Germinal center (tissue), 1 donor: ENCODE measurements around the gene HIC1.
A peak's percentile ranks its signal among the peaks of the same experiment; 100 is the strongest.

Experiments
- DNase-seq: peaks from one replicate; pipeline ENCODE4 v3.0.0; 2012; ENCODE audit warnings: mixed read lengths, low spot score

Gene HIC1

GRCh38 chr17:2025622-2026309 lies 29.1 kb upstream of the HIC1 start:
- no peak for DNase-seq

GRCh38 chr17:2027528-2028233 lies 27.2 kb upstream of the HIC1 start:
- DNase-seq: no peak

GRCh38 chr17:2028234-2028614 lies 26.7 kb upstream of the HIC1 start:
- DNase-seq: no peak

- DNase-seq: no peak
Measured at GRCh38 chr17:2028737-2029136, 26.2 kb upstream of the HIC1 start.

GRCh38 chr17:2029911-2030778 lies 24.8 kb upstream of the HIC1 start, which contains the start of gene DPH1:
Gene DPH1 (plus strand): TSS chr17:2030153. CDS start chr17:2030170, 17 bp downstream.
- peak; percentile 90 for DNase-seq

- DNase-seq: no peak
Measured at GRCh38 chr17:2030779-2031163, 24.1 kb upstream of the HIC1 start.

- no peak for DNase-seq
Measured at GRCh38 chr17:2033153-2033552, 21.8 kb upstream of the HIC1 start.

- DNase-seq: no peak
Measured at GRCh38 chr17:2034157-2034556, 20.7 kb upstream of the HIC1 start.

- peak; percentile 70 for DNase-seq
Measured at GRCh38 chr17:2034806-2035540, 19.9 kb upstream of the HIC1 start.

- no peak for DNase-seq
Measured at GRCh38 chr17:2035541-2036488, 19.1 kb upstream of the HIC1 start.

- no peak for DNase-seq
Measured at GRCh38 chr17:2037155-2037554, 17.7 kb upstream of the HIC1 start.

- DNase-seq: no peak
Measured at GRCh38 chr17:2040219-2040827, 14.6 kb upstream of the HIC1 start.

- no peak for DNase-seq
Measured at GRCh38 chr17:2040942-2041560, 13.9 kb upstream of the HIC1 start.

- DNase-seq: peak; percentile 95
Measured at GRCh38 chr17:2041561-2042389, 13.1 kb upstream of the HIC1 start, which contains the start of gene OVCA2. Gene OVCA2 (plus strand): TSS chr17:2042022. CDS start chr17:2042048, 26 bp downstream.

- DNase-seq: no peak
Measured at GRCh38 chr17:2042390-2042847, 12.5 kb upstream of the HIC1 start.

- no peak for DNase-seq
Measured at GRCh38 chr17:2042933-2043332, 12.0 kb upstream of the HIC1 start.

- no peak for DNase-seq
Measured at GRCh38 chr17:2043785-2044184, 11.1 kb upstream of the HIC1 start.

- DNase-seq: no peak
Measured at GRCh38 chr17:2044263-2044894, 10.5 kb upstream of the HIC1 start.
